ENCODE measurements around the gene ANKRD2.

The ANKRD2 gene

DNA sequence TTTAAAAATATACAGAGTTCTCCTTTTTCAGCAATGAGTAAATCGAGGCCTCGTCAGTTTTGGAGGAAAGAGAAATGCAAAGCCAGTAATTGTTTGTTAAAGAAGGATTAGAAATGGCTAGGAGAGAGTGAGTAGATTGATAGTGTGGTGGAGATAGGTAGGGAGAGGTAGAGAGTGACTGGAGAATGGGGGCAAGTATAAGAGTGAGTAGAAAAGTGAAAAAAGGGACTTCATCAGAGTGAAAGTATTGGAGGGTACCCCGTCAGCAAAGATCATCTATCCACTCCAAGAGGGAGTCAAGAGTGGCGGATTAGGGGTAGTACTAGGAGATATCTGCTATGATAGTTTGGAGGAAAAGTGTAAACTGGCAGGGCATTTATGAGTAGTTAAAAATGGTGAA, 9.2 kb upstream of the ANKRD2 start:
- Histone ChIP-seq H3K36me3 (ENCODE audit: control insufficient read depth in 2 of 2, insufficient read depth in 1 of 2, low read length in 2 of 2) (no peaks in the 10 kb centered on the region; a peak in 1 of 3 replicates), H3K27ac (ENCODE audit: extremely low read depth, low read depth, low read length) (no peak overlapping the region), H3K4me1 (ENCODE audit: control insufficient read depth, insufficient read depth, low read length) (0 out of 2 replicates have a peak, but pooled peaks cover 2% of the 10 kb centered on the region), H3K9me3 (ENCODE audit: control insufficient read depth, insufficient read depth, low read depth, low read length) (no peaks in the 10 kb centered on the region), H3K4me3 (ENCODE audit: low read depth, low read length) (no peak overlapping the region)
- peak; percentile 97 for TF ChIP-seq PRDM1 (tag by site-specific recombination; IDR thresholded peaks at IDR 0.05)
- TF ChIP-seq ZNF610 (tag by site-specific recombination; IDR thresholded peaks at IDR 0.05; ENCODE audit: borderline replicate concordance), result no peak
- ChIA-PET POLR2A (no interaction called here), CTCF (interaction anchor here (2.1 kb wide), 1 partner anchor 10 kb away, joined by 7 read pairs; no protein-coding TSS in a partner anchor)

- Histone ChIP-seq H3K4me1 (ENCODE audit: control insufficient read depth, insufficient read depth, low read length) (0 out of 2 replicates have a peak, but pooled peaks cover 2% of the 10 kb centered on the region), H3K27ac (ENCODE audit: extremely low read depth, low read depth, low read length) (no peak overlapping the region), H3K36me3 (ENCODE audit: control insufficient read depth in 2 of 2, insufficient read depth in 1 of 2, low read length in 2 of 2) (peaks cover 0 to 6% of the 10 kb centered on the region in 2 experiments; a peak in 2 of 3 replicates), H3K9me3 (ENCODE audit: control insufficient read depth, insufficient read depth, low read depth, low read length) (no peaks in the 10 kb centered on the region), H3K4me3 (ENCODE audit: low read depth, low read length) (no peak overlapping the region)
- POLR2A ChIA-PET, result no interaction called here
- TF ChIP-seq SP2 (tag by site-specific recombination; IDR thresholded peaks at IDR 0.05) (peak; percentile 32; the same call in 1 of the 2 replicates), EGR2 (tag by site-specific recombination; IDR thresholded peaks at IDR 0.05; ENCODE audit: low read depth) (0 out of 2 replicates have a peak, but pooled peaks have one; percentile 6), ZNF777 (tag by site-specific recombination; IDR thresholded peaks at IDR 0.05; ENCODE audit: borderline replicate concordance) (no peak), ZFP69B (tag by site-specific recombination; IDR thresholded peaks at IDR 0.05) (no peak)
- CTCF ChIA-PET, result interaction anchor here (0.8 to 2.1 kb wide), 2 partner anchors 11 to 14 kb away, joined by 3 to 7 read pairs; no protein-coding TSS in a partner anchor
Measured at GRCh38 chr10:97564776-97565175, 7.8 kb upstream of the ANKRD2 start.

DNA sequence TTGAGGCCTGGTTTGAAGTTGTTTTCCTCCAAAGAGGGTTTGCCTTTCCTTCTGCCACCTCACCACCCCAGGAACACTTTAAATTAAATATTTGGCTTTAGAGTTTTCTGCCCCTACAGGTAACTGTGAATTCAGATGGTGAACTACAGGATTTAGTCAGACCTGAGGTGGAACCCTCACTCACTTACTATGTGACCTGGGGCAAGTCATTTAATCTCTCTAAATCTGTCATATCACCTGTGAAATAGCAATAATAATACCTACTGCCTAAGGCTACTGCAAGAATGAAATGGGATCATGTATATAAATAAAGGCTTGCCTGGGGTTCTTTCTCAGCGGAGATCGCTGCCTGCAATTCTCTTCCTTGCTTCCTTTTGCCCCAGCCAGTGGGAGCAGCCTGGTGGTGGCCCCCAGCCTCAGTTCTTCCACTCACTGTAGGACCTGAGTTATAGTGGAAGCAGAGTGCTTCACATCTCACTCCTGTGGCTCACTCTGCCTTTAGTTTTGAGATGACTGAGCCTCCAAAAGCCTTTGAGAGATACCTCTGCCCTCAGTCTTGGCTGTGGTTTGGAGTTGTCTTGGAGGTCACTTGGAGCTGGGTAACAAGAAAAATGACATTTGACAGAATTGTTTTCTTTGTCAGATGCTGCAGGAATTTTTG, 6.1 kb upstream of the ANKRD2 start:
- no peak overlapping the region for H3K27ac ChIP-seq (ENCODE audit: extremely low read depth, low read depth, low read length)
- TF ChIP-seq KLF10 (tag by site-specific recombination; IDR thresholded peaks at IDR 0.05), result no peak
- TF ChIP-seq, protein P1, sequence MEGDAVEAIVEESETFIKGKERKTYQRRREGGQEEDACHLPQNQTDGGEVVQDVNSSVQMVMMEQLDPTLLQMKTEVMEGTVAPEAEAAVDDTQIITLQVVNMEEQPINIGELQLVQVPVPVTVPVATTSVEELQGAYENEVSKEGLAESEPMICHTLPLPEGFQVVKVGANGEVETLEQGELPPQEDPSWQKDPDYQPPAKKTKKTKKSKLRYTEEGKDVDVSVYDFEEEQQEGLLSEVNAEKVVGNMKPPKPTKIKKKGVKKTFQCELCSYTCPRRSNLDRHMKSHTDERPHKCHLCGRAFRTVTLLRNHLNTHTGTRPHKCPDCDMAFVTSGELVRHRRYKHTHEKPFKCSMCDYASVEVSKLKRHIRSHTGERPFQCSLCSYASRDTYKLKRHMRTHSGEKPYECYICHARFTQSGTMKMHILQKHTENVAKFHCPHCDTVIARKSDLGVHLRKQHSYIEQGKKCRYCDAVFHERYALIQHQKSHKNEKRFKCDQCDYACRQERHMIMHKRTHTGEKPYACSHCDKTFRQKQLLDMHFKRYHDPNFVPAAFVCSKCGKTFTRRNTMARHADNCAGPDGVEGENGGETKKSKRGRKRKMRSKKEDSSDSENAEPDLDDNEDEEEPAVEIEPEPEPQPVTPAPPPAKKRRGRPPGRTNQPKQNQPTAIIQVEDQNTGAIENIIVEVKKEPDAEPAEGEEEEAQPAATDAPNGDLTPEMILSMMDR (tag by site-specific recombination; IDR thresholded peaks at IDR 0.05), result no peak
- no peak for TF ChIP-seq ZNF580 (tag by site-specific recombination; IDR thresholded peaks at IDR 0.05)
- TF ChIP-seq KLF1 (tag by site-specific recombination; IDR thresholded peaks at IDR 0.05), result no peak
- TF ChIP-seq ZNF624 (tag by site-specific recombination; IDR thresholded peaks at IDR 0.05), result no peak
- no peak for TF ChIP-seq ZNF174 (tag by site-specific recombination; IDR thresholded peaks at IDR 0.05)
- peaks cover 0 to 12% of the 10 kb centered on the region in 2 experiments; a peak in 2 of 3 replicates for H3K36me3 ChIP-seq (ENCODE audit: control insufficient read depth in 2 of 2, insufficient read depth in 1 of 2, low read length in 2 of 2)
- CTCF ChIA-PET, result interaction anchor here (0.7 kb wide), 1 partner anchor 8 kb away, joined by 3 read pairs; no protein-coding TSS in a partner anchor
- H3K4me1 ChIP-seq (ENCODE audit: control insufficient read depth, insufficient read depth, low read length), result 0 out of 2 replicates have a peak, but pooled peaks cover 2% of the 10 kb centered on the region
- H3K9me3 ChIP-seq (ENCODE audit: control insufficient read depth, insufficient read depth, low read depth, low read length), result no peaks in the 10 kb centered on the region
- no peak overlapping the region for H3K4me3 ChIP-seq (ENCODE audit: low read depth, low read length)
- POLR2A ChIA-PET, result no interaction called here

DNA sequence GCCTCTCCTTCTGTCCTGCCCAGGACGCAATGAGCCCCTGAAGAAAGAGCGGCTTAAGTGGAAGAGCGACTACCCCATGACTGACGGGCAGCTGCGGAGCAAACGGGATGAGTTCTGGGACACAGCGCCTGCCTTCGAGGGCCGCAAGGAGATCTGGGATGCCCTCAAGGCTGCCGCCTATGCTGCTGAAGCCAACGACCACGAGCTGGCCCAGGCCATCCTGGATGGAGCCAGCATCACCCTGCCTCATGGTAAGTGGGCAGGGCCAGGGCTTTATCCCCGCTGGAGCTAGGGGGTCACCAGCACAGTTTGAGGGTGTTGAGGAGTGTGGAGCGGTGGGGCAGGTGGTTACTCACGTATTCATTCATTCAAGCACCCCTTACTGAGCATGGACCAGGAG, 4.7 kb upstream of the ANKRD2 start:
- CTCF ChIA-PET, result interaction anchor here (0.6 to 2.4 kb wide), 3 partner anchors 14 to 160 kb away, joined by 3 to 7 read pairs (median 4); no protein-coding TSS in a partner anchor
- Histone ChIP-seq H3K36me3 (ENCODE audit: control insufficient read depth in 2 of 2, insufficient read depth in 1 of 2, low read length in 2 of 2) (peaks cover 0 to 12% of the 10 kb centered on the region in 2 experiments; a peak in 2 of 3 replicates), H3K4me1 (ENCODE audit: control insufficient read depth, insufficient read depth, low read length) (peaks cover 2% of the 10 kb centered on the region; the same call in 1 of the 2 replicates), H3K27ac (ENCODE audit: extremely low read depth, low read depth, low read length) (no peak overlapping the region), H3K4me3 (ENCODE audit: low read depth, low read length) (no peak overlapping the region), H3K9me3 (ENCODE audit: control insufficient read depth, insufficient read depth, low read depth, low read length) (no peaks in the 10 kb centered on the region)
- POLR2A ChIA-PET, result no interaction called here
- TF ChIP-seq ZNF148 (tag by site-specific recombination; IDR thresholded peaks at IDR 0.05; ENCODE audit: borderline replicate concordance) (no peak), ZSCAN23 (tag by site-specific recombination; IDR thresholded peaks at IDR 0.05) (no peak), SP7 (tag by site-specific recombination; IDR thresholded peaks at IDR 0.05) (no peak), TCF7L2 (IDR thresholded peaks at IDR 0.05; ENCODE audit: borderline replicate concordance, low read depth, low read length) (no peak), ZNF324 (tag by site-specific recombination; IDR thresholded peaks at IDR 0.05) (no peak), FEZF1 (tag by site-specific recombination; IDR thresholded peaks at IDR 0.05) (no peak), ZEB2 (tag by site-specific recombination; IDR thresholded peaks at IDR 0.05) (no peak), ZFHX2 (tag by site-specific recombination; conservative IDR thresholded peaks at IDR 0.05) (no peak), ZNF341 (tag by site-specific recombination; IDR thresholded peaks at IDR 0.05; ENCODE audit: low read depth) (no peak)
- TF ChIP-seq, protein P2, sequence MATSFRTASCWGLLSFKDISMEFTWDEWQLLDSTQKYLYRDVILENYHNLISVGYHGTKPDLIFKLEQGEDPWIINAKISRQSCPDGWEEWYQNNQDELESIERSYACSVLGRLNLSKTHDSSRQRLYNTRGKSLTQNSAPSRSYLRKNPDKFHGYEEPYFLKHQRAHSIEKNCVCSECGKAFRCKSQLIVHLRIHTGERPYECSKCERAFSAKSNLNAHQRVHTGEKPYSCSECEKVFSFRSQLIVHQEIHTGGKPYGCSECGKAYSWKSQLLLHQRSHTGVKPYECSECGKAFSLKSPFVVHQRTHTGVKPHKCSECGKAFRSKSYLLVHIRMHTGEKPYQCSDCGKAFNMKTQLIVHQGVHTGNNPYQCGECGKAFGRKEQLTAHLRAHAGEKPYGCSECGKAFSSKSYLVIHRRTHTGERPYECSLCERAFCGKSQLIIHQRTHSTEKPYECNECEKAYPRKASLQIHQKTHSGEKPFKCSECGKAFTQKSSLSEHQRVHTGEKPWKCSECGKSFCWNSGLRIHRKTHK (tag by site-specific recombination; IDR thresholded peaks at IDR 0.05), result no peak
